ENCODE results near the gene TMEM161B.
"Not testable (repeated sequence)": the region's sequence is repeated elsewhere in the genome, so short reads cannot be mapped to it uniquely, and the experiment has no call there.

TMEM161B gene

GRCh38 chr5:88183255-88183654 is 85.4 kb downstream of the TMEM161B start:
- DNase-seq (ENCODE audit: low read depth in 2 of 2): no peak

DNA sequence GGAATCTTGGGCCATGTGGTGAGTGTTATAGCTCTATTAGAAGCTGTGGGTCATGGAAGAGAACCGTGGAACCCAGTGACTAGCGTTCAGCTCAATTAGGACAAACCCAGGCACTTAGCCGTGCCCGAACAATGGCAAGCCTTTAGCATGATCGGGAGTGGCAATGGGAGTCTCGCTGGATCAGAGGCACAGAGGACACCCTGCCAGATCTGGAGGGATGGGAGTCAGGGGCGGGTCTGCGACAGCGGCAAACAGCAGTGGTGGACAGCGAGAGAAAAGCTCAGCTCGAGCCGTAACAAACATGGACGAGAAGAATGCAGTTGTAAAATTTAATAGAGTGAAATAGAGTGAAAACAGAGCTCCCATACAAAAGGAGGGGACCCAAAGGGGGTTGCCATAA is 91.2 kb downstream of the TMEM161B start:
- DNase-seq (ENCODE audit: low read depth in 2 of 2): not testable (repeated sequence)

- DNase-seq (ENCODE audit: low read depth in 2 of 2): no peak
These were observed 95.5 kb downstream of the TMEM161B start for GRCh38 chr5:88172847-88173758.

- no peak for DNase-seq (ENCODE audit: low read depth in 2 of 2)
These were observed 109.1 kb downstream of the TMEM161B start for GRCh38 chr5:88159591-88159990.

DNA sequence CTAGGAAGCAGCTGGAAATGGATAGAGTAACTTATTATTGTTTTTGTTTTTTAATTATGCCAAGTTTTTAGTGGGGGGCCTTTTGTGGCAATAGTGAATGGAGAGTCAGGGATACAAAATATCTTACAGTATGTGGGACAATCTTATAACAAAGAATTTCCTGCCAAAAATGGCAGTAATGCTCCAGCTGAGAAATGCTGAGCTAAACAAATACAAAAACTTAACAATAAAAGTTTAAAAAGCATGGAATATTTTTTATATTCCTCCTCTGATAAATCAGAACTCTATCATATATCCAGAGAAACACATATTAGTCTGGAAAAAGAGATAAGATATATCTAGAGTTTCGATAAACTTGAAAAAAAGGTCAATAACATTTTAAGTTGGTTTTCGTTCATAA is 110.6 kb downstream of the TMEM161B start:
- no peak for DNase-seq (ENCODE audit: low read depth in 2 of 2)

- DNase-seq (ENCODE audit: low read depth in 2 of 2): no peak
These were observed 113.8 kb downstream of the TMEM161B start for GRCh38 chr5:88154891-88155290.

- DNase-seq (ENCODE audit: low read depth in 2 of 2): no peak
These were observed 117.9 kb downstream of the TMEM161B start for GRCh38 chr5:88150747-88151146.

- DNase-seq (ENCODE audit: low read depth in 2 of 2): no peak
These were observed 122.8 kb downstream of the TMEM161B start for GRCh38 chr5:88145611-88146467.

- no peak for DNase-seq (ENCODE audit: low read depth in 2 of 2)
These were observed 123.4 kb downstream of the TMEM161B start for GRCh38 chr5:88145221-88145610.
